H1 (cell line): Measurements from ENCODE around the gene NDUFS4.

Experiments used
- CBX8 ChIP-seq: fragments of 300-800, 300-1000 bp; sonication (generic); IDR thresholded peaks from 2 replicates; pipeline ENCODE4 v1.7.1; 2016; ENCODE audit warnings: low read depth, low read length, borderline replicate concordance
- CTCF ChIP-seq, 3 experiments: IDR thresholded peaks; 1 replicate in 2 of 3; 2 replicates in 1 of 3; pipeline versions ENCODE4 v1.5.1 to v1.6.1; 2011; ENCODE audit warnings: low read length in 3 of 3, mild to moderate bottlenecking in 3 of 3, inconsistent platforms in 2 of 3, low read depth in 1 of 3, moderate library complexity in 1 of 3; ENCODE audit not compliant: insufficient read depth in 1 of 3; ENCODE audit errors: control extremely low read depth in 1 of 3
- E2F6 ChIP-seq: IDR thresholded peaks from 2 replicates; pipeline ENCODE4 v1.6.1; 2012; ENCODE audit warnings: inconsistent platforms
- EP300 ChIP-seq, 2 experiments: IDR thresholded peaks; 1 replicate in 1 of 2; 2 replicates in 1 of 2; pipeline ENCODE4 v1.6.1; 2011 to 2012; ENCODE audit warnings: low read depth in 2 of 2, low read length in 2 of 2, mild to moderate bottlenecking in 2 of 2, borderline replicate concordance in 1 of 2, inconsistent platforms in 1 of 2, moderate library complexity in 1 of 2
- EZH2 ChIP-seq: fragments of 200-600 bp; sonication (generic); IDR thresholded peaks from 2 replicates; pipeline ENCODE4 v1.7.1; 2012; ENCODE audit warnings: low read depth, mild to moderate bottlenecking, moderate library complexity, low read length, inconsistent platforms; ENCODE audit not compliant: severe bottlenecking
- HDAC2 ChIP-seq, 2 experiments: fragments of 300-600 bp in 1 of 2; sonication (generic) in 1 of 2; IDR thresholded peaks; 2 replicates each; pipeline ENCODE4 v1.6.1; 2011 to 2012; ENCODE audit warnings: low read depth in 2 of 2, low read length in 2 of 2, mild to moderate bottlenecking in 2 of 2, moderate library complexity in 2 of 2, borderline replicate concordance in 1 of 2, inconsistent platforms in 1 of 2
- KDM5A ChIP-seq: fragments of 200-600 bp; IDR thresholded peaks from 2 replicates; pipeline ENCODE4 v1.7.1; 2012; ENCODE audit warnings: mild to moderate bottlenecking, low read length, inconsistent platforms, mixed read lengths
- POLR2A ChIP-seq, 2 experiments: IDR thresholded peaks; 1 replicate in 1 of 2; 2 replicates in 1 of 2; pipeline ENCODE4 v1.6.1; 2011; ENCODE audit warnings: low read depth in 2 of 2, low read length in 2 of 2, mild to moderate bottlenecking in 2 of 2; ENCODE audit errors: control extremely low read depth in 1 of 2
- SP1 ChIP-seq: IDR thresholded peaks from 2 replicates; pipeline ENCODE4 v1.6.1; 2011; ENCODE audit warnings: low read depth, low read length
- SRF ChIP-seq: IDR thresholded peaks from 2 replicates; pipeline ENCODE4 v1.6.1; 2011; ENCODE audit warnings: mild to moderate bottlenecking, low read depth, low read length, moderate library complexity
- YY1 ChIP-seq: IDR thresholded peaks from 2 replicates; pipeline ENCODE4 v1.6.1; 2011; ENCODE audit warnings: low read depth, mild to moderate bottlenecking, low read length

- TF ChIP-seq KDM5A, result no peak
- TF ChIP-seq EP300 (IDR thresholded peaks at IDR 0.05; ENCODE audit: borderline replicate concordance in 1 of 2, low read depth in 2 of 2, low read length in 2 of 2), result no peak
- TF ChIP-seq CTCF (IDR thresholded peaks at IDR 0.05; ENCODE audit: control extremely low read depth in 1 of 3, insufficient read depth in 1 of 3, low read depth in 1 of 3, low read length in 3 of 3), result no peak
- no peak for TF ChIP-seq YY1
- TF ChIP-seq SRF, result no peak
- no peak for TF ChIP-seq CBX8
- no peak for TF ChIP-seq EZH2
- no peak for TF ChIP-seq E2F6
- no peak for TF ChIP-seq POLR2A (IDR thresholded peaks at IDR 0.05; ENCODE audit: control extremely low read depth in 1 of 2, low read depth in 2 of 2, low read length in 2 of 2)
- no peak for TF ChIP-seq SP1
- no peak for TF ChIP-seq HDAC2 (IDR thresholded peaks at IDR 0.05; ENCODE audit: borderline replicate concordance in 1 of 2, low read depth in 2 of 2, low read length in 2 of 2)
Observed at GRCh38 chr5:53515988-53516387, 44.5 kb upstream of the NDUFS4 start.
